ENCODE results near the gene OSMR. TPM values are rescaled to one million over a fixed set of nuclear protein-coding genes. Genes with fewer than 3 reads are reported as not detected.

Gene OSMR
- total RNA-seq, 1 donor from 2014 or later, result 0.58 TPM

- H3K4me2 ChIP-seq, result no peak overlapping the region
- no peaks in the 10 kb centered on the region for H3F3A ChIP-seq (ENCODE audit: low read depth)
- H3K4me3 ChIP-seq, result no peak overlapping the region
- Mint-ChIP-seq H3K27ac (no peak overlapping the region), H3K36me3 (no peaks in the 10 kb centered on the region), H3K4me3 (no peak overlapping the region), H3K27me3 (ENCODE audit: insufficient read depth, low read depth) (no peaks in the 10 kb centered on the region), H3K4me1 (peaks cover 8% of the 10 kb centered on the region), H3K9me3 (no peaks in the 10 kb centered on the region)
- no peak overlapping the region for H3K27ac ChIP-seq
- no peak overlapping the region for H3K9ac ChIP-seq
- H4K20me1 ChIP-seq (ENCODE audit: low read depth), result no peaks in the 10 kb centered on the region
- TF ChIP-seq EZH2 (IDR thresholded peaks at IDR 0.05) (no peak), CTCF (IDR thresholded peaks at IDR 0.05) (no peak), EZH2phosphoT487 (IDR thresholded peaks at IDR 0.05) (no peak)
- no peaks in the 10 kb centered on the region for H3K79me2 ChIP-seq (ENCODE audit: low read depth)
- no peak overlapping the region for H2AFZ ChIP-seq (replicated peaks)
- no peaks in the 10 kb centered on the region for H3K27me3 ChIP-seq
- no peak for DNase-seq (ENCODE audit: low spot score)
- H3K4me1 ChIP-seq, result no peaks in the 10 kb centered on the region
- H3K9me3 ChIP-seq (ENCODE audit: low read depth), result no peaks in the 10 kb centered on the region
- no peaks in the 10 kb centered on the region for H3K36me3 ChIP-seq
Observed at GRCh38 chr5:38871790-38872551, 26.2 kb downstream of the OSMR start.

- Histone ChIP-seq H3K27me3 (no peaks in the 10 kb centered on the region), H3K9me3 (ENCODE audit: low read depth) (no peaks in the 10 kb centered on the region), H3K9ac (no peak overlapping the region), H2AFZ (replicated peaks) (no peak overlapping the region), H3K4me2 (no peak overlapping the region), H3K4me3 (no peak overlapping the region), H3K36me3 (no peaks in the 10 kb centered on the region), H3K79me2 (ENCODE audit: low read depth) (no peaks in the 10 kb centered on the region), H3K4me1 (no peaks in the 10 kb centered on the region), H3K27ac (no peak overlapping the region), H4K20me1 (ENCODE audit: low read depth) (no peaks in the 10 kb centered on the region), H3F3A (ENCODE audit: low read depth) (no peaks in the 10 kb centered on the region)
- no peaks in the 10 kb centered on the region for H3K27me3 Mint-ChIP-seq (ENCODE audit: insufficient read depth, low read depth)
- no peak for DNase-seq (ENCODE audit: low spot score)
- H3K9me3 Mint-ChIP-seq, result no peaks in the 10 kb centered on the region
- peaks cover 8% of the 10 kb centered on the region for H3K4me1 Mint-ChIP-seq
- TF ChIP-seq EZH2 (IDR thresholded peaks at IDR 0.05), result no peak
- TF ChIP-seq CTCF (IDR thresholded peaks at IDR 0.05), result no peak
- no peak for TF ChIP-seq EZH2phosphoT487 (IDR thresholded peaks at IDR 0.05)
- H3K27ac Mint-ChIP-seq, result no peak overlapping the region
- no peak overlapping the region for H3K4me3 Mint-ChIP-seq
- no peaks in the 10 kb centered on the region for H3K36me3 Mint-ChIP-seq
Observed at GRCh38 chr5:38872826-38873225, 27.0 kb downstream of the OSMR start.

GRCh38 chr5:38874948-38875456 lies 29.2 kb downstream of the OSMR start:
- H3K79me2 ChIP-seq (ENCODE audit: low read depth), result no peaks in the 10 kb centered on the region
- no peak overlapping the region for H3K27ac ChIP-seq
- no peak overlapping the region for H3K4me3 ChIP-seq
- H3K4me2 ChIP-seq, result no peak overlapping the region
- H4K20me1 ChIP-seq (ENCODE audit: low read depth), result no peaks in the 10 kb centered on the region
- TF ChIP-seq EZH2 (IDR thresholded peaks at IDR 0.05) (no peak), CTCF (IDR thresholded peaks at IDR 0.05) (no peak), EZH2phosphoT487 (IDR thresholded peaks at IDR 0.05) (no peak)
- H3K9me3 ChIP-seq (ENCODE audit: low read depth), result no peaks in the 10 kb centered on the region
- no peak overlapping the region for H3K27ac Mint-ChIP-seq
- H3K9ac ChIP-seq, result no peak overlapping the region
- H3K9me3 Mint-ChIP-seq, result no peaks in the 10 kb centered on the region
- DNase-seq (ENCODE audit: low spot score), result no peak
- H3K4me3 Mint-ChIP-seq, result no peak overlapping the region
- H3K4me1 Mint-ChIP-seq, result peaks cover 8% of the 10 kb centered on the region
- H3K27me3 Mint-ChIP-seq (ENCODE audit: insufficient read depth, low read depth), result no peaks in the 10 kb centered on the region
- H3K4me1 ChIP-seq, result no peaks in the 10 kb centered on the region
- no peaks in the 10 kb centered on the region for H3K36me3 Mint-ChIP-seq
- no peaks in the 10 kb centered on the region for H3K36me3 ChIP-seq
- H3K27me3 ChIP-seq, result no peaks in the 10 kb centered on the region
- no peaks in the 10 kb centered on the region for H3F3A ChIP-seq (ENCODE audit: low read depth)
- no peak overlapping the region for H2AFZ ChIP-seq (replicated peaks)
